HEK293T (cell line): ENCODE data around the gene ARSD.

Experiments
- ARNT ChIP-seq: fragments of 450-650 bp; IDR thresholded peaks from 2 replicates; pipeline ENCODE4 v1.6.1; 2017; ENCODE audit warnings: mild to moderate bottlenecking
- BHLHE40 ChIP-seq: fragments of 450-650 bp; IDR thresholded peaks from 2 replicates; pipeline ENCODE4 v1.6.1; 2016; ENCODE audit warnings: mild to moderate bottlenecking, moderate library complexity, borderline replicate concordance
- ELF4 ChIP-seq: fragments of 450-650 bp; IDR thresholded peaks from 2 replicates; pipeline ENCODE4 v1.6.1; 2017; ENCODE audit warnings: antibody characterized with exemption
- FOXA1 ChIP-seq: fragments of 450-650 bp; IDR thresholded peaks from 2 replicates; pipeline ENCODE4 v1.6.1; 2016; ENCODE audit warnings: mild to moderate bottlenecking
- FOXK2 ChIP-seq: fragments of 450-650 bp; IDR thresholded peaks from 2 replicates; pipeline ENCODE4 v1.6.1; 2016; ENCODE audit warnings: mild to moderate bottlenecking
- FOXM1 ChIP-seq: fragments of 450-650 bp; IDR thresholded peaks from 2 replicates; pipeline ENCODE4 v1.6.1; 2017; ENCODE audit warnings: mild to moderate bottlenecking, borderline replicate concordance
- HDGF ChIP-seq: fragments of 450-650 bp; IDR thresholded peaks from 2 replicates; pipeline ENCODE4 v1.6.1; 2017; ENCODE audit warnings: antibody characterized with exemption, borderline replicate concordance
- NFRKB ChIP-seq: fragments of 450-650 bp; IDR thresholded peaks from 2 replicates; pipeline ENCODE4 v1.6.1; 2016; ENCODE audit warnings: mild to moderate bottlenecking, moderate library complexity
- SP1 ChIP-seq: fragments of 450-650 bp; IDR thresholded peaks from 2 replicates; pipeline ENCODE4 v1.6.1; 2017
- SUZ12 ChIP-seq: fragments of 450-650 bp; IDR thresholded peaks from 2 replicates; pipeline ENCODE4 v1.6.1; 2016; ENCODE audit warnings: mild to moderate bottlenecking
- TARDBP ChIP-seq: fragments of 450-650 bp; IDR thresholded peaks from 2 replicates; pipeline ENCODE4 v1.6.1; 2016
- TF ChIP-seq, protein P1 (sequence below): fragments of 450-650 bp; IDR thresholded peaks from 2 replicates; pipeline ENCODE4 v1.6.1; 2016

DNA sequence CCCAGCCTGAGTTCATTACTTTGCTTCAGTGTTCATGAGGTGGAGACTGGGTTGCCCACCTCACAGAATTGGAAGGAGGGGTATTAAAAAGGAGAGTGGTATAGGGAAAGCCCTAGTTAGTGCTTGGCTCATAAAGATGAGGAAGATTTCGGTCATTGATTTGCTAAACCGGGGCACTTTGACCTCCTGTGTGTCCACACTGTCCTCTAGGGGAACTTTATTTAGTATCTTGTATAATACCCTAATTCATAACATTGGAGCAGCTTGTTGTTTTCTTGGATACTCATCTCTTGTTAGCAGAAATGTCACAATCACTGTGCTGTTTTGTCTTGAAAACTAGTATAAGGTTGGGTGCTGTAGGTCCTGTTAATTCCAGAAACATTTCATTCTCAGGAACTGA, 50.6 kb downstream of the ARSD start:
- TF ChIP-seq FOXA1 (no peak), FOXM1 (no peak), NFRKB (no peak), SUZ12 (no peak), HDGF (no peak), TARDBP (no peak), SP1 (no peak), ARNT (no peak), BHLHE40 (no peak), ELF4 (no peak), FOXK2 (no peak)
- TF ChIP-seq, protein P1, sequence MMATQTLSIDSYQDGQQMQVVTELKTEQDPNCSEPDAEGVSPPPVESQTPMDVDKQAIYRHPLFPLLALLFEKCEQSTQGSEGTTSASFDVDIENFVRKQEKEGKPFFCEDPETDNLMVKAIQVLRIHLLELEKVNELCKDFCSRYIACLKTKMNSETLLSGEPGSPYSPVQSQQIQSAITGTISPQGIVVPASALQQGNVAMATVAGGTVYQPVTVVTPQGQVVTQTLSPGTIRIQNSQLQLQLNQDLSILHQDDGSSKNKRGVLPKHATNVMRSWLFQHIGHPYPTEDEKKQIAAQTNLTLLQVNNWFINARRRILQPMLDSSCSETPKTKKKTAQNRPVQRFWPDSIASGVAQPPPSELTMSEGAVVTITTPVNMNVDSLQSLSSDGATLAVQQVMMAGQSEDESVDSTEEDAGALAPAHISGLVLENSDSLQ, result no peak
